A673 (cell line): Measurements from ENCODE around the gene IRF6.

ENCODE experiments used
- CTCF ChIP-seq: fragments of 300-800, 200-600 bp; sonication (generic); conservative IDR thresholded peaks from 2 replicates; pipeline ENCODE4 v1.5.1; 2017; ENCODE audit warnings: low read depth, mild to moderate bottlenecking, antibody characterized with exemption, low read length, moderate library complexity, mixed read lengths
- EZH2 ChIP-seq: fragments of 200-600 bp; sonication (generic); IDR thresholded peaks from 2 replicates; pipeline ENCODE4 v1.6.1; 2017; ENCODE audit warnings: borderline replicate concordance, low read depth, mild to moderate bottlenecking, mixed read lengths, antibody characterized with exemption, low read length; ENCODE audit not compliant: poor library complexity, severe bottlenecking

GRCh38 chr1:209787551-209787950, 18.4 kb downstream of the IRF6 start:
- TF ChIP-seq CTCF (no peak), EZH2 (no peak)
